ENCODE data around the gene TSPAN10. TPM values are rescaled to one million over a fixed set of nuclear protein-coding genes. Genes with fewer than 3 reads are reported as not detected.

The TSPAN10 gene
- total RNA-seq, 1 donor from 2014 or later = 2.7 TPM

- Histone ChIP-seq H2AFZ (ENCODE audit: low read depth, low read length) (peak within 1 kb of the TSS; percentile 64), H3K36me3 (ENCODE audit: insufficient read depth, low read length) (peaks cover 19% of the 10 kb centered on the region), H4K20me1 (ENCODE audit: insufficient read depth, low read length) (peaks cover 65% of the 10 kb centered on the region), H3K4me3 (ENCODE audit: insufficient read depth, low read depth, low read length) (peak within 1 kb of the TSS; percentile 81), H3K9me3 (ENCODE audit: insufficient read depth, low read depth, low read length) (no peaks in the 10 kb centered on the region), H3K4me1 (ENCODE audit: insufficient read depth, low read length) (peaks cover 29% of the 10 kb centered on the region), H3K9ac (ENCODE audit: low read length) (peak within 1 kb of the TSS; percentile 93), H3K79me2 (ENCODE audit: insufficient read depth, low read length) (peaks cover 86% of the 10 kb centered on the region), H3K4me2 (ENCODE audit: low read length) (peak within 1 kb of the TSS; percentile 97), H3K27ac (ENCODE audit: low read depth, low read length) (peak within 1 kb of the TSS; percentile 95), H3K27me3 (ENCODE audit: insufficient read depth, low read length) (no peaks in the 10 kb centered on the region)
- peak within 1 kb of the TSS; percentile 93 for H3K4me3 Mint-ChIP-seq (ENCODE audit: unreplicated experiment)
- no peaks in the 10 kb centered on the region for H3K27me3 Mint-ChIP-seq (ENCODE audit: low read depth, unreplicated experiment)
- DNase-seq (ENCODE audit: low read depth) = peak; percentile 97
- H3K27ac Mint-ChIP-seq (ENCODE audit: unreplicated experiment) = peak within 1 kb of the TSS; percentile 97
- H3K4me1 Mint-ChIP-seq (ENCODE audit: low read depth, unreplicated experiment) = peaks cover 14% of the 10 kb centered on the region
- TF ChIP-seq EZH2 (IDR thresholded peaks at IDR 0.05; ENCODE audit: insufficient read depth, low read length) = no peak
- H3K9me3 Mint-ChIP-seq (ENCODE audit: unreplicated experiment) = no peaks in the 10 kb centered on the region
- peak; percentile 68 for FAIRE-seq
- H3K36me3 Mint-ChIP-seq (ENCODE audit: low read depth, unreplicated experiment) = peaks cover 9% of the 10 kb centered on the region
Measured at GRCh38 chr17:81683584-81684441, 46.8 kb downstream of the TSPAN10 start, which contains the start of the genes ARL16 and HGS. ARL16 (minus strand) TSS chr17:81683797; CDS start chr17:81683753, 44 bp downstream. HGS (plus strand) TSS chr17:81684011; CDS start chr17:81684067, 56 bp downstream.

- H3K36me3 Mint-ChIP-seq (ENCODE audit: low read depth, unreplicated experiment) = peaks cover 10% of the 10 kb centered on the region
- no peak for TF ChIP-seq EZH2 (IDR thresholded peaks at IDR 0.05; ENCODE audit: insufficient read depth, low read length)
- TF ChIP-seq CTCF (IDR thresholded peaks at IDR 0.05; ENCODE audit: insufficient read depth, low read depth, low read length) = no peak
- Histone ChIP-seq H3K36me3 (ENCODE audit: insufficient read depth, low read length) (peaks cover 20% of the 10 kb centered on the region), H3K4me3 (ENCODE audit: insufficient read depth, low read depth, low read length) (peak overlapping the region; percentile 79), H3K9me3 (ENCODE audit: insufficient read depth, low read depth, low read length) (no peaks in the 10 kb centered on the region), H2AFZ (ENCODE audit: low read depth, low read length) (no peak overlapping the region), H3K9ac (ENCODE audit: low read length) (peak overlapping the region; percentile 93), H3K27me3 (ENCODE audit: insufficient read depth, low read length) (no peaks in the 10 kb centered on the region), H3K79me2 (ENCODE audit: insufficient read depth, low read length) (peaks cover 93% of the 10 kb centered on the region), H4K20me1 (ENCODE audit: insufficient read depth, low read length) (peaks cover 72% of the 10 kb centered on the region), H3K27ac (ENCODE audit: low read depth, low read length) (peak overlapping the region; percentile 95), H3K4me2 (ENCODE audit: low read length) (peak overlapping the region; percentile 97), H3K4me1 (ENCODE audit: insufficient read depth, low read length) (peaks cover 29% of the 10 kb centered on the region)
- H3K27me3 Mint-ChIP-seq (ENCODE audit: low read depth, unreplicated experiment) = no peaks in the 10 kb centered on the region
- H3K9me3 Mint-ChIP-seq (ENCODE audit: unreplicated experiment) = no peaks in the 10 kb centered on the region
- peak overlapping the region; percentile 93 for H3K4me3 Mint-ChIP-seq (ENCODE audit: unreplicated experiment)
- no peak for DNase-seq (ENCODE audit: low read depth)
- H3K27ac Mint-ChIP-seq (ENCODE audit: unreplicated experiment) = peak overlapping the region; percentile 93
- FAIRE-seq = no peak
- H3K4me1 Mint-ChIP-seq (ENCODE audit: low read depth, unreplicated experiment) = peaks cover 14% of the 10 kb centered on the region
Measured at GRCh38 chr17:81684442-81684911, 47.5 kb downstream of the TSPAN10 start.

GRCh38 chr17:81685108-81685507 lies 48.1 kb downstream of the TSPAN10 start:
- Histone ChIP-seq H3K79me2 (ENCODE audit: insufficient read depth, low read length) (peaks cover 97% of the 10 kb centered on the region), H3K9me3 (ENCODE audit: insufficient read depth, low read depth, low read length) (no peaks in the 10 kb centered on the region), H4K20me1 (ENCODE audit: insufficient read depth, low read length) (peaks cover 75% of the 10 kb centered on the region), H3K27me3 (ENCODE audit: insufficient read depth, low read length) (no peaks in the 10 kb centered on the region), H3K4me1 (ENCODE audit: insufficient read depth, low read length) (peaks cover 29% of the 10 kb centered on the region), H3K4me3 (ENCODE audit: insufficient read depth, low read depth, low read length) (peak overlapping the region; percentile 79), H3K9ac (ENCODE audit: low read length) (peak overlapping the region; percentile 93), H3K27ac (ENCODE audit: low read depth, low read length) (peak overlapping the region; percentile 95), H2AFZ (ENCODE audit: low read depth, low read length) (no peak overlapping the region), H3K4me2 (ENCODE audit: low read length) (peak overlapping the region; percentile 97), H3K36me3 (ENCODE audit: insufficient read depth, low read length) (peaks cover 20% of the 10 kb centered on the region)
- Mint-ChIP-seq H3K4me1 (ENCODE audit: low read depth, unreplicated experiment) (peaks cover 14% of the 10 kb centered on the region), H3K27me3 (ENCODE audit: low read depth, unreplicated experiment) (no peaks in the 10 kb centered on the region), H3K27ac (ENCODE audit: unreplicated experiment) (peak overlapping the region; percentile 93), H3K9me3 (ENCODE audit: unreplicated experiment) (no peaks in the 10 kb centered on the region), H3K36me3 (ENCODE audit: low read depth, unreplicated experiment) (peaks cover 14% of the 10 kb centered on the region), H3K4me3 (ENCODE audit: unreplicated experiment) (peak overlapping the region; percentile 93)
- no peak for FAIRE-seq
- TF ChIP-seq EZH2 (IDR thresholded peaks at IDR 0.05; ENCODE audit: insufficient read depth, low read length) (no peak), CTCF (IDR thresholded peaks at IDR 0.05; ENCODE audit: insufficient read depth, low read depth, low read length) (no peak)
- peak; percentile 66 for DNase-seq (ENCODE audit: low read depth)

Measured in astrocyte (in vitro differentiated cells and primary cell).